NCI-H2171 (cell line): ENCODE data around the gene FAM117A.
"Not testable (repeated sequence)": the region's sequence is repeated elsewhere in the genome, so short reads cannot be mapped to it uniquely, and the experiment has no call there.

Source experiments
- DNase-seq: peaks from one replicate; lab custom pipeline; 2025; lab: John Stamatoyannopoulos, UW

FAM117A gene

GRCh38 chr17:49739641-49740271, 24.2 kb downstream of the FAM117A start:
- peak; percentile 74 for DNase-seq

GRCh38 chr17:49738456-49739163, 25.3 kb downstream of the FAM117A start:
- DNase-seq: no peak

GRCh38 chr17:49734515-49735490, 29.1 kb downstream of the FAM117A start:
- DNase-seq: no peak

GRCh38 chr17:49731435-49731831, 32.5 kb downstream of the FAM117A start:
- no peak for DNase-seq

GRCh38 chr17:49730785-49731434, 33.0 kb downstream of the FAM117A start:
- DNase-seq: no peak

GRCh38 chr17:49730078-49730784, 33.7 kb downstream of the FAM117A start:
- no peak for DNase-seq

GRCh38 chr17:49729069-49729468, 34.9 kb downstream of the FAM117A start:
- no peak for DNase-seq

- no peak for DNase-seq
These were observed 35.5 kb downstream of the FAM117A start for GRCh38 chr17:49728425-49728824.

GRCh38 chr17:49727380-49727779, 36.6 kb downstream of the FAM117A start:
- no peak for DNase-seq

- DNase-seq: no peak
These were observed 38.3 kb downstream of the FAM117A start for GRCh38 chr17:49725452-49726130.

- not testable (repeated sequence) for DNase-seq
These were observed 39.4 kb downstream of the FAM117A start for GRCh38 chr17:49724552-49724951.

- peak; percentile 95 for DNase-seq
These were observed 40.5 kb downstream of the FAM117A start for GRCh38 chr17:49723423-49723822.

GRCh38 chr17:49722066-49722465, 41.9 kb downstream of the FAM117A start:
- no peak for DNase-seq

GRCh38 chr17:49717371-49717861, 46.5 kb downstream of the FAM117A start:
- DNase-seq: no peak

- DNase-seq: no peak
These were observed 47.1 kb downstream of the FAM117A start for GRCh38 chr17:49716668-49717364.

GRCh38 chr17:49715717-49716279, 48.1 kb downstream of the FAM117A start:
- DNase-seq: no peak

- no peak for DNase-seq
These were observed 48.7 kb downstream of the FAM117A start for GRCh38 chr17:49715216-49715615.

GRCh38 chr17:49708515-49709183, 55.3 kb downstream of the FAM117A start:
- DNase-seq: no peak
